ENCODE data around the gene CDC42. TPM values are rescaled to one million over a fixed set of nuclear protein-coding genes. Genes with fewer than 3 reads are reported as not detected.

Gene CDC42
- total RNA-seq, 1 experiment from 2014 or later = 217 TPM

- DNase-seq (ENCODE audit: low read depth, low spot score) (no peak), ATAC-seq (no peak)
- Histone ChIP-seq H3K27ac (ENCODE audit: low read depth, low read length) (no peak overlapping the region), H3K4me2 (ENCODE audit: low read length) (no peak overlapping the region), H3K9me2 (ENCODE audit: insufficient read depth) (no peaks in the 10 kb centered on the region), H2AFZ (ENCODE audit: low read depth, low read length, poor library complexity, severe bottlenecking) (no peak overlapping the region), H3K27me3 (ENCODE audit: insufficient read depth, low read length) (no peaks in the 10 kb centered on the region), H4K20me1 (ENCODE audit: insufficient read depth) (peaks cover 29% of the 10 kb centered on the region), H3K9ac (ENCODE audit: low read length) (no peak overlapping the region), H3K36me3 (ENCODE audit: control insufficient read depth in 1 of 2, insufficient read depth in 2 of 2, low read length in 2 of 2) (peaks cover 0 to 17% of the 10 kb centered on the region in 2 experiments; a peak in 3 of 4 replicates), H3K4me1 (ENCODE audit: control insufficient read depth in 1 of 2, insufficient read depth in 2 of 2, low read length in 2 of 2) (no peaks in the 10 kb centered on the region), H3K4me3 (replicated peaks in 1 of 2; ENCODE audit: low read depth in 1 of 2, low read length in 2 of 2) (no peak overlapping the region), H3K9me3 (ENCODE audit: control insufficient read depth in 1 of 2, insufficient read depth in 1 of 2, low read depth in 1 of 2, low read length in 2 of 2) (no peaks in the 10 kb centered on the region), H3K79me2 (ENCODE audit: insufficient read depth, low read length) (peaks cover 77% of the 10 kb centered on the region)
- RAD21 ChIA-PET (ENCODE audit: low non-redundant PET in 1 of 2, low total read pairs in 2 of 2, uncharacterized antibody in 2 of 2, unreplicated experiment in 2 of 2) = no interaction called here
- intact Hi-C loops (cut with micrococcal nuclease) = no loop called here
- POLR2A ChIA-PET = no interaction called here
- CTCF ChIA-PET = no interaction called here
- TF ChIP-seq JUND (IDR thresholded peaks at IDR 0.05) (no peak), TCF7L2 (IDR thresholded peaks at IDR 0.05; ENCODE audit: borderline replicate concordance, extremely low read depth, insufficient read depth, insufficient read length) (no peak), FOSL1 (IDR thresholded peaks at IDR 0.05; ENCODE audit: low read depth) (no peak), SIN3A (IDR thresholded peaks at IDR 0.05; ENCODE audit: low read depth) (no peak), RAD21 (IDR thresholded peaks at IDR 0.05; ENCODE audit: low read depth) (no peak), ZNF274 (IDR thresholded peaks at IDR 0.05; ENCODE audit: low read depth, low read length) (no peak), ATF3 (IDR thresholded peaks at IDR 0.05) (no peak), EZH2 (IDR thresholded peaks at IDR 0.05) (no peak), CTCF (IDR thresholded peaks at IDR 0.05 in 2 of 3, conservative IDR thresholded peaks at IDR 0.05 in 1 of 3; ENCODE audit: borderline replicate concordance in 1 of 3, insufficient read depth in 1 of 3, low read depth in 2 of 3, low read length in 2 of 3) (no peak), POLR2A (IDR thresholded peaks at IDR 0.05; ENCODE audit: borderline replicate concordance, extremely low read depth, insufficient read depth, insufficient read length) (no peak), POLR2AphosphoS5 (IDR thresholded peaks at IDR 0.05; ENCODE audit: low read depth, low read length) (no peak), EZH2phosphoT487 (IDR thresholded peaks at IDR 0.05; ENCODE audit: borderline replicate concordance) (no peak), ELF1 (IDR thresholded peaks at IDR 0.05; ENCODE audit: borderline replicate concordance, low read depth) (no peak), MAX (IDR thresholded peaks at IDR 0.05) (no peak), CBX3 (IDR thresholded peaks at IDR 0.05; ENCODE audit: low read depth) (no peak), REST (IDR thresholded peaks at IDR 0.05; ENCODE audit: low read depth) (no peak), ZBTB33 (IDR thresholded peaks at IDR 0.05; ENCODE audit: extremely low read depth, insufficient replicate concordance, low read length) (no peak), CEBPB (IDR thresholded peaks at IDR 0.05; ENCODE audit: low read depth) (no peak), EGR1 (IDR thresholded peaks at IDR 0.05; ENCODE audit: low read depth) (no peak)
- no TSS peak for BruUV-seq (replicated peaks)
These were observed 41.0 kb downstream of the CDC42 start for GRCh38 chr1:22093513-22093912.
